Hepatic stellate cell (primary cell): ENCODE results near the gene TANC1.

Source experiments
- DNase-seq: peaks from one replicate; pipeline ENCODE4 v3.0.0; 2011; ENCODE audit warnings: low spot score

The TANC1 gene

GRCh38 chr2:159160954-159161353, 192.5 kb downstream of the TANC1 start:
- DNase-seq = no peak

GRCh38 chr2:159163930-159164329, 195.5 kb downstream of the TANC1 start:
- no peak for DNase-seq

- DNase-seq = no peak
Measured at GRCh38 chr2:159164457-159164911, 196.0 kb downstream of the TANC1 start.

GRCh38 chr2:159165048-159165447, 196.6 kb downstream of the TANC1 start:
- DNase-seq = no peak

GRCh38 chr2:159168707-159169106, 200.3 kb downstream of the TANC1 start:
- peak; percentile 17 for DNase-seq

- DNase-seq = no peak
Measured at GRCh38 chr2:159169187-159169586, 200.7 kb downstream of the TANC1 start.

- no peak for DNase-seq
Measured at GRCh38 chr2:159172403-159172802, 204.0 kb downstream of the TANC1 start.

- no peak for DNase-seq
Measured at GRCh38 chr2:159174759-159175158, 206.3 kb downstream of the TANC1 start.

- DNase-seq = no peak
Measured at GRCh38 chr2:159175182-159175581, 206.7 kb downstream of the TANC1 start.

- no peak for DNase-seq
Measured at GRCh38 chr2:159175927-159176326, 207.5 kb downstream of the TANC1 start.

GRCh38 chr2:159176555-159176954, 208.1 kb downstream of the TANC1 start:
- no peak for DNase-seq

- no peak for DNase-seq
Measured at GRCh38 chr2:159177357-159177756, 208.9 kb downstream of the TANC1 start.

GRCh38 chr2:159177957-159178356, 209.5 kb downstream of the TANC1 start:
- no peak for DNase-seq

- DNase-seq = no peak
Measured at GRCh38 chr2:159179096-159179495, 210.7 kb downstream of the TANC1 start.

GRCh38 chr2:159179696-159180095, 211.3 kb downstream of the TANC1 start:
- no peak for DNase-seq

GRCh38 chr2:159183346-159183745, 214.9 kb downstream of the TANC1 start:
- DNase-seq = no peak

- DNase-seq = peak; percentile 70
Measured at GRCh38 chr2:159185401-159186130, 217.1 kb downstream of the TANC1 start.

- DNase-seq = no peak
Measured at GRCh38 chr2:159186462-159186861, 218.0 kb downstream of the TANC1 start.

- no peak for DNase-seq
Measured at GRCh38 chr2:159187106-159187505, 218.7 kb downstream of the TANC1 start.

- no peak for DNase-seq
Measured at GRCh38 chr2:159188449-159188848, 220.0 kb downstream of the TANC1 start.

- DNase-seq = no peak
Measured at GRCh38 chr2:159192371-159192918, 224.0 kb downstream of the TANC1 start.

- DNase-seq = no peak
Measured at GRCh38 chr2:159193791-159194190, 225.4 kb downstream of the TANC1 start.

- no peak for DNase-seq
Measured at GRCh38 chr2:159194241-159194640, 225.8 kb downstream of the TANC1 start.

- no peak for DNase-seq
Measured at GRCh38 chr2:159195697-159196096, 227.3 kb downstream of the TANC1 start.
